ENCODE measurements around the gene FXR1. TPM values are rescaled to one million over a fixed set of nuclear protein-coding genes. Genes with fewer than 3 reads are reported as not detected.
"Not testable (repeated sequence)": the region's sequence is repeated elsewhere in the genome, so short reads cannot be mapped to it uniquely, and the experiment has no call there.

The FXR1 gene
- total RNA-seq, 1 experiment from 2014 or later = 123 TPM

DNA sequence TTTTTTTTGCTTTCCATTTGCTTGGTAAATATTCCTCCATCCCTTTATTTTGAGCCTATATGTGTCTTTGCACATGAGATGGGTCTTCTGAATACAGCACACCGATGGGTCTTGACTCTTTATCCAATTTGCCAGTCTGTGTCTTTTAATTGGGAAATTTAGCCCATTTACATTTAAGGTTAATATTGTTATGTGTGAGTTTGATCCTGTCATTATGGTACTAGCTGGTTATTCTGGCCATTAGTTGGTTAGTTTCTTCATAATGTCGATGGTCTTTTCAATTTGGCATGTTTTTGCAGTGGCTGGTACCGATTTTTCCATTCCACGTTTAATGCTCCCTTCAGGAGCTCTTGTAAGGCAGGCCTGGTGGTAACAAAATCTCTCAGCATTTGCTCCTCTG lies 89.9 kb downstream of the FXR1 start:
- not testable (repeated sequence) for H3K4me3 ChIP-seq (ENCODE audit: low read length); H3K9me3 ChIP-seq (ENCODE audit: low read length); H3K4me2 ChIP-seq (ENCODE audit: low read depth, low read length, poor library complexity, severe bottlenecking); H3K27ac ChIP-seq (ENCODE audit: low read length); H2AFZ ChIP-seq (ENCODE audit: low read length); H3K79me2 ChIP-seq (ENCODE audit: low read length); H3K4me1 ChIP-seq (ENCODE audit: low read length); H3K9me2 ChIP-seq (replicated peaks; ENCODE audit: insufficient read depth, low read length); DNase-seq; H4K20me1 ChIP-seq (ENCODE audit: insufficient read depth, low read depth, low read length); H3K9ac ChIP-seq (ENCODE audit: low read length); H3K36me3 ChIP-seq (ENCODE audit: insufficient read depth, low read length); H3K27me3 ChIP-seq (ENCODE audit: low read length)

- not testable (repeated sequence) for H3K4me3 ChIP-seq (ENCODE audit: low read length); H2AFZ ChIP-seq (ENCODE audit: low read length); H3K4me1 ChIP-seq (ENCODE audit: low read length); H3K27ac ChIP-seq (ENCODE audit: low read length); H3K9ac ChIP-seq (ENCODE audit: low read length); H3K36me3 ChIP-seq (ENCODE audit: insufficient read depth, low read length); H3K9me2 ChIP-seq (replicated peaks; ENCODE audit: insufficient read depth, low read length); H3K4me2 ChIP-seq (ENCODE audit: low read depth, low read length, poor library complexity, severe bottlenecking); H3K79me2 ChIP-seq (ENCODE audit: low read length); H3K9me3 ChIP-seq (ENCODE audit: low read length); H3K27me3 ChIP-seq (ENCODE audit: low read length); DNase-seq; H4K20me1 ChIP-seq (ENCODE audit: insufficient read depth, low read depth, low read length)
These were observed 91.0 kb downstream of the FXR1 start for GRCh38 chr3:181003469-181003868.

- H3K4me2 ChIP-seq (ENCODE audit: low read depth, low read length, poor library complexity, severe bottlenecking) = no peak overlapping the region
- no peak overlapping the region for H3K4me3 ChIP-seq (ENCODE audit: low read length)
- no peak overlapping the region for H2AFZ ChIP-seq (ENCODE audit: low read length)
- H3K27me3 ChIP-seq (ENCODE audit: low read length) = no peaks in the 10 kb centered on the region
- H3K36me3 ChIP-seq (ENCODE audit: insufficient read depth, low read length) = no peaks in the 10 kb centered on the region
- no peaks in the 10 kb centered on the region for H3K9me2 ChIP-seq (replicated peaks; ENCODE audit: insufficient read depth, low read length)
- H3K9me3 ChIP-seq (ENCODE audit: low read length) = no peaks in the 10 kb centered on the region
- DNase-seq = no peak
- H3K27ac ChIP-seq (ENCODE audit: low read length) = no peak overlapping the region
- H3K9ac ChIP-seq (ENCODE audit: low read length) = no peak overlapping the region
- no peaks in the 10 kb centered on the region for H4K20me1 ChIP-seq (ENCODE audit: insufficient read depth, low read depth, low read length)
- H3K4me1 ChIP-seq (ENCODE audit: low read length) = no peaks in the 10 kb centered on the region
- H3K79me2 ChIP-seq (ENCODE audit: low read length) = no peaks in the 10 kb centered on the region
These were observed 94.1 kb downstream of the FXR1 start for GRCh38 chr3:181006541-181006940.

- Histone ChIP-seq H3K9me3 (ENCODE audit: low read length) (no peaks in the 10 kb centered on the region), H4K20me1 (ENCODE audit: insufficient read depth, low read depth, low read length) (no peaks in the 10 kb centered on the region), H3K4me2 (ENCODE audit: low read depth, low read length, poor library complexity, severe bottlenecking) (no peak overlapping the region), H2AFZ (ENCODE audit: low read length) (no peak overlapping the region), H3K4me3 (ENCODE audit: low read length) (no peak overlapping the region), H3K27me3 (ENCODE audit: low read length) (no peaks in the 10 kb centered on the region), H3K9me2 (replicated peaks; ENCODE audit: insufficient read depth, low read length) (no peaks in the 10 kb centered on the region), H3K27ac (ENCODE audit: low read length) (no peak overlapping the region), H3K4me1 (ENCODE audit: low read length) (no peaks in the 10 kb centered on the region), H3K9ac (ENCODE audit: low read length) (no peak overlapping the region), H3K36me3 (ENCODE audit: insufficient read depth, low read length) (no peaks in the 10 kb centered on the region), H3K79me2 (ENCODE audit: low read length) (no peaks in the 10 kb centered on the region)
- no peak for DNase-seq
These were observed 94.8 kb downstream of the FXR1 start for GRCh38 chr3:181007262-181007661.

GRCh38 chr3:181008796-181009195 lies 96.3 kb downstream of the FXR1 start:
- DNase-seq = no peak
- no peaks in the 10 kb centered on the region for H4K20me1 ChIP-seq (ENCODE audit: insufficient read depth, low read depth, low read length)
- no peaks in the 10 kb centered on the region for H3K9me3 ChIP-seq (ENCODE audit: low read length)
- H3K4me2 ChIP-seq (ENCODE audit: low read depth, low read length, poor library complexity, severe bottlenecking) = no peak overlapping the region
- no peak overlapping the region for H3K9ac ChIP-seq (ENCODE audit: low read length)
- no peaks in the 10 kb centered on the region for H3K9me2 ChIP-seq (replicated peaks; ENCODE audit: insufficient read depth, low read length)
- H3K27ac ChIP-seq (ENCODE audit: low read length) = no peak overlapping the region
- H2AFZ ChIP-seq (ENCODE audit: low read length) = no peak overlapping the region
- no peaks in the 10 kb centered on the region for H3K79me2 ChIP-seq (ENCODE audit: low read length)
- no peaks in the 10 kb centered on the region for H3K36me3 ChIP-seq (ENCODE audit: insufficient read depth, low read length)
- H3K4me1 ChIP-seq (ENCODE audit: low read length) = no peaks in the 10 kb centered on the region
- H3K27me3 ChIP-seq (ENCODE audit: low read length) = no peaks in the 10 kb centered on the region
- no peak overlapping the region for H3K4me3 ChIP-seq (ENCODE audit: low read length)

GRCh38 chr3:181009225-181009624 lies 96.8 kb downstream of the FXR1 start:
- Histone ChIP-seq H3K9me2 (replicated peaks; ENCODE audit: insufficient read depth, low read length) (no peaks in the 10 kb centered on the region), H3K4me2 (ENCODE audit: low read depth, low read length, poor library complexity, severe bottlenecking) (no peak overlapping the region), H2AFZ (ENCODE audit: low read length) (no peak overlapping the region), H3K4me3 (ENCODE audit: low read length) (no peak overlapping the region), H3K27ac (ENCODE audit: low read length) (no peak overlapping the region), H3K27me3 (ENCODE audit: low read length) (no peaks in the 10 kb centered on the region), H3K4me1 (ENCODE audit: low read length) (no peaks in the 10 kb centered on the region), H3K9ac (ENCODE audit: low read length) (no peak overlapping the region), H3K79me2 (ENCODE audit: low read length) (no peaks in the 10 kb centered on the region), H3K36me3 (ENCODE audit: insufficient read depth, low read length) (no peaks in the 10 kb centered on the region), H4K20me1 (ENCODE audit: insufficient read depth, low read depth, low read length) (no peaks in the 10 kb centered on the region), H3K9me3 (ENCODE audit: low read length) (no peaks in the 10 kb centered on the region)
- DNase-seq = no peak

DNA sequence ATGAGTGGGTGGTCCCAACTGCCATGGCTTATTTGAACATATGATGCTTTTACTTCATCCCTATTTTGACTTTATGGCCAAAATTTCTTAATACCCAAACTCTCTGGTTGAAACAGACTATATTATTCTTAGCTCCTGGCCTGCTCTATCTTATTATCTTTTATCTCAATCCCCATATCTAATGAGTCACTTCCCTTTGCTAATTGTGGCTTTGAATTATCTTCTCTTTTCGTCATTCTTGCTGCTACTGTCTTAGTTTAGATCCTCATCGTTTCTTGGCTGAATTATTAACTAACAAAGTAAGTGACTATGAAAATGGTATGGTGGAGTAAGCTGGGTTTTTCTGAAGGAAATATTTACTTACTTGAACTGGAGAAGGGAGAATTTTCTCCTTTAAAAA lies 105.2 kb downstream of the FXR1 start:
- no peaks in the 10 kb centered on the region for H4K20me1 ChIP-seq (ENCODE audit: insufficient read depth, low read depth, low read length)
- H3K4me2 ChIP-seq (ENCODE audit: low read depth, low read length, poor library complexity, severe bottlenecking) = no peak overlapping the region
- no peak overlapping the region for H2AFZ ChIP-seq (ENCODE audit: low read length)
- no peaks in the 10 kb centered on the region for H3K9me2 ChIP-seq (replicated peaks; ENCODE audit: insufficient read depth, low read length)
- H3K27me3 ChIP-seq (ENCODE audit: low read length) = no peaks in the 10 kb centered on the region
- no peak overlapping the region for H3K9ac ChIP-seq (ENCODE audit: low read length)
- H3K79me2 ChIP-seq (ENCODE audit: low read length) = no peaks in the 10 kb centered on the region
- DNase-seq = no peak
- no peaks in the 10 kb centered on the region for H3K36me3 ChIP-seq (ENCODE audit: insufficient read depth, low read length)
- H3K9me3 ChIP-seq (ENCODE audit: low read length) = no peaks in the 10 kb centered on the region
- H3K4me1 ChIP-seq (ENCODE audit: low read length) = no peaks in the 10 kb centered on the region
- no peak overlapping the region for H3K4me3 ChIP-seq (ENCODE audit: low read length)
- no peak overlapping the region for H3K27ac ChIP-seq (ENCODE audit: low read length)

DNA sequence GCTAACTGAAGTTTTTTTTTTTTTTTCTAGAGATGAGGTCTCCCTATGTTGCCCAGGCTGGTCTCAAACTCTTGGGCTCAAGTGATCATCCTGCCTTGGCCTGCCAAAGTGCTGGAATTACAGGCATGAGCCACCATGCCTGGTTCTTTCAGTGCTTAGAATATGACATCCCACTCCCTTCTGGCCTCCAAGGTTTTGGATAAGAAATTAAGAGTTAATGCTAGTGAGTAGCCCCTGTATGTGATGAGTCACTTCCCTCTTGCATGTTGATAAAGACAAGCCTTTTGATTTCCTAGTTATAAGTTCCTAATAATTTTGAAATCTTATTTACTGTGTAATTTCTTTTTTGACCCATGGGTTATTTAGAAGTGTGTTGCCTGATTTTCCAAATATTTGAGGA lies 112.7 kb downstream of the FXR1 start:
- Histone ChIP-seq H3K79me2 (ENCODE audit: low read length) (no peaks in the 10 kb centered on the region), H3K27ac (ENCODE audit: low read length) (no peak overlapping the region), H2AFZ (ENCODE audit: low read length) (no peak overlapping the region), H4K20me1 (ENCODE audit: insufficient read depth, low read depth, low read length) (no peaks in the 10 kb centered on the region), H3K9me2 (replicated peaks; ENCODE audit: insufficient read depth, low read length) (no peaks in the 10 kb centered on the region), H3K9me3 (ENCODE audit: low read length) (no peaks in the 10 kb centered on the region; the same call in 1 of the 2 replicates), H3K36me3 (ENCODE audit: insufficient read depth, low read length) (no peaks in the 10 kb centered on the region), H3K4me2 (ENCODE audit: low read depth, low read length, poor library complexity, severe bottlenecking) (no peak overlapping the region), H3K4me3 (ENCODE audit: low read length) (no peak overlapping the region), H3K27me3 (ENCODE audit: low read length) (no peaks in the 10 kb centered on the region), H3K9ac (ENCODE audit: low read length) (no peak overlapping the region), H3K4me1 (ENCODE audit: low read length) (no peaks in the 10 kb centered on the region)
- no peak for DNase-seq

DNA sequence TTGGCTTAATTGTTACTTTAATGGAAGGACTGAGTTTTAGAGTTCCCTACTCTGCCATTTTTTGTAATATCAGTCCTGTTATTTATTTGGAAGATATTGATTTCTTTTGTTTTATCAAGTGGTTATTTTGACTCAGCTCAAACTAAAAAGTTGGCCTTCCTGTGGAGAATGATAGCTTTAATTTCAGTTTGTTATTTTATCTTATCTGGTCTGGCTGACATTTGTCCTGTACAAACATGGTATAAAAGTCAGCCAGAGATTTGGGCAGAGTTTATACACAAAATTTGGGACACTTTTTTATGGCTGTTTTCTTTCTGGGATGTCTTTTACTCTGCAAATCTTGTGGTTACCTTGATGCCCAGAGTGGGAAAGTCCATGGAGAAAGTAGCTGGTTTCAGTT lies 118.5 kb downstream of the FXR1 start:
- no peak overlapping the region for H3K27ac ChIP-seq (ENCODE audit: low read length)
- H3K36me3 ChIP-seq (ENCODE audit: insufficient read depth, low read length) = no peaks in the 10 kb centered on the region
- no peaks in the 10 kb centered on the region for H3K4me1 ChIP-seq (ENCODE audit: low read length)
- no peak overlapping the region for H2AFZ ChIP-seq (ENCODE audit: low read length)
- no peak overlapping the region for H3K9ac ChIP-seq (ENCODE audit: low read length)
- no peaks in the 10 kb centered on the region for H4K20me1 ChIP-seq (ENCODE audit: insufficient read depth, low read depth, low read length)
- no peaks in the 10 kb centered on the region; the same call in 1 of the 2 replicates for H3K9me3 ChIP-seq (ENCODE audit: low read length)
- no peak overlapping the region for H3K4me3 ChIP-seq (ENCODE audit: low read length)
- H3K27me3 ChIP-seq (ENCODE audit: low read length) = no peaks in the 10 kb centered on the region
- H3K79me2 ChIP-seq (ENCODE audit: low read length) = no peaks in the 10 kb centered on the region
- no peak for DNase-seq
- no peaks in the 10 kb centered on the region for H3K9me2 ChIP-seq (replicated peaks; ENCODE audit: insufficient read depth, low read length)
- no peak overlapping the region for H3K4me2 ChIP-seq (ENCODE audit: low read depth, low read length, poor library complexity, severe bottlenecking)
